ENCODE data around the gene SIRPB2. TPM values are rescaled to one million over a fixed set of nuclear protein-coding genes. Genes with fewer than 3 reads are reported as not detected.

The SIRPB2 gene
- total RNA-seq, 4 donors from 2014 or later = 0.79 to 6.4 (median 3.1) TPM

GRCh38 chr20:1490643-1491195 is 501 bp downstream of the SIRPB2 start:
- no peak for TF ChIP-seq POLR2A (IDR thresholded peaks at IDR 0.05)
- TF ChIP-seq CTCF (IDR thresholded peaks at IDR 0.05) = no peak
- 77 to 78% methylated on average over 9 of the region's 9 CpGs for WGBS, 2 donors
- peak overlapping the region; percentile 11 for H3K4me3 ChIP-seq (ENCODE audit: low read depth, poor library complexity, severe bottlenecking)
- DNase-seq (ENCODE audit: low spot score in 2 of 2) = no peak
- intact Hi-C loops (cut with DNase I; ENCODE audit: low total_unique reads) = no loop called here

GRCh38 chr20:1489764-1490436 is 1.3 kb downstream of the SIRPB2 start:
- DNase-seq (ENCODE audit: low spot score in 2 of 2) = peak in 1 of 2 donors; percentile 60
- 48 to 52% methylated on average over 6 of the region's 6 CpGs for WGBS, 2 donors
- no peak overlapping the region for H3K4me3 ChIP-seq (ENCODE audit: low read depth, poor library complexity, severe bottlenecking)
- no peak for TF ChIP-seq CTCF (IDR thresholded peaks at IDR 0.05)
- TF ChIP-seq POLR2A (IDR thresholded peaks at IDR 0.05) = no peak
- intact Hi-C loops (cut with DNase I; ENCODE audit: low total_unique reads) = no loop called here

- no peak for DNase-seq (ENCODE audit: low spot score in 2 of 2)
- H3K4me3 ChIP-seq (ENCODE audit: low read depth, poor library complexity, severe bottlenecking) = no peak overlapping the region
- 78 to 84% methylated on average over 2 of the region's 2 CpGs for WGBS, 2 donors
- TF ChIP-seq POLR2A (IDR thresholded peaks at IDR 0.05) = no peak
- no peak for TF ChIP-seq CTCF (IDR thresholded peaks at IDR 0.05)
- intact Hi-C loops (cut with DNase I; ENCODE audit: low total_unique reads) = no loop called here
Observed at GRCh38 chr20:1489325-1489724, 1.9 kb downstream of the SIRPB2 start.

GRCh38 chr20:1486566-1486965 is 4.7 kb downstream of the SIRPB2 start:
- intact Hi-C loops (cut with DNase I; ENCODE audit: low total_unique reads) = no loop called here
- TF ChIP-seq POLR2A (IDR thresholded peaks at IDR 0.05) (no peak), CTCF (IDR thresholded peaks at IDR 0.05) (no peak)
- WGBS, 2 donors = 65 to 67% methylated on average over 2 of the region's 2 CpGs
- H3K4me3 ChIP-seq (ENCODE audit: low read depth, poor library complexity, severe bottlenecking) = no peak overlapping the region
- no peak for DNase-seq (ENCODE audit: low spot score in 2 of 2)

- WGBS, 2 donors = 32 to 33% methylated on average over 5 of the region's 5 CpGs
- no peak for DNase-seq (ENCODE audit: low spot score in 2 of 2)
- TF ChIP-seq POLR2A (IDR thresholded peaks at IDR 0.05) (no peak), CTCF (IDR thresholded peaks at IDR 0.05) (no peak)
- H3K4me3 ChIP-seq (ENCODE audit: low read depth, poor library complexity, severe bottlenecking) = no peak overlapping the region
- intact Hi-C loops (cut with DNase I; ENCODE audit: low total_unique reads) = no loop called here
Observed at GRCh38 chr20:1484438-1485116, 6.6 kb downstream of the SIRPB2 start.
